Mammary epithelial cell (primary cell): ENCODE results near the gene PDE8B.

Experiments used
- CTCF ChIP-seq, 2 donors: IDR thresholded peaks in 1 of 2; conservative IDR thresholded peaks in 1 of 2; 2 replicates each; pipeline ENCODE4 v1.5.1; 2011 to 2012; ENCODE audit warnings: inconsistent platforms in 2 of 2, low read length in 2 of 2, mild to moderate bottlenecking in 2 of 2, control low read depth in 1 of 2, low read depth in 1 of 2; ENCODE audit not compliant: insufficient read depth in 1 of 2; ENCODE audit errors: extremely low read depth in 1 of 2
- EZH2 ChIP-seq: IDR thresholded peaks from 2 replicates; pipeline ENCODE4 v1.6.1; 2012; ENCODE audit warnings: low read length, inconsistent platforms, borderline replicate concordance

- TF ChIP-seq CTCF (conservative IDR thresholded peaks at IDR 0.05 in 1 of 2, IDR thresholded peaks at IDR 0.05 in 1 of 2; ENCODE audit: extremely low read depth in 1 of 2, insufficient read depth in 1 of 2, low read depth in 1 of 2, low read length in 2 of 2), result no peak
- no peak for TF ChIP-seq EZH2
Observed at GRCh38 chr5:77448831-77449230, 238.4 kb downstream of the PDE8B start.
